Calu3 (cell line): ENCODE results near the gene SCG3. TPM values are rescaled to one million over a fixed set of nuclear protein-coding genes. Genes with fewer than 3 reads are reported as not detected.

Experiments
- BruUV-seq: library from RNA; stranded (reverse); fragments of 400-500 nt; replicated peaks from 2 replicates; lab custom pipeline; 2021; lab: Mats Ljungman, UMichigan
- CTCF ChIA-PET: fragments of 300-600 bp; sonication (Branson Sonifier 250); formaldehyde crosslinking; loops from one replicate; lab custom pipeline; 2022; ENCODE audit warnings: antibody characterized with exemption; lab: Charles Lee
- DNase-seq: peaks from one replicate; pipeline ENCODE4 v3.0.0; 2022
- H3K27ac Mint-ChIP-seq: one replicate; pipeline ENCODE4 v1.8.0; 2022; ENCODE audit warnings: mixed read lengths; ENCODE audit not compliant: unreplicated experiment
- H3K27me3 Mint-ChIP-seq: one replicate; pipeline ENCODE4 v1.8.0; 2022; ENCODE audit warnings: mixed read lengths; ENCODE audit not compliant: unreplicated experiment
- H3K36me3 Mint-ChIP-seq: one replicate; pipeline ENCODE4 v1.8.0; 2022; ENCODE audit warnings: mild to moderate bottlenecking, moderate library complexity, mixed read lengths; ENCODE audit not compliant: insufficient read depth, unreplicated experiment
- H3K4me1 Mint-ChIP-seq: one replicate; pipeline ENCODE4 v1.8.0; 2022; ENCODE audit warnings: mild to moderate bottlenecking, low read depth, mixed read lengths; ENCODE audit not compliant: unreplicated experiment
- H3K4me3 Mint-ChIP-seq: one replicate; pipeline ENCODE4 v1.8.0; 2022; ENCODE audit warnings: mild to moderate bottlenecking, low read depth, moderate library complexity, mixed read lengths; ENCODE audit not compliant: unreplicated experiment
- H3K9me3 Mint-ChIP-seq: one replicate; pipeline ENCODE4 v1.8.0; 2022; ENCODE audit warnings: low read depth, mixed read lengths; ENCODE audit not compliant: unreplicated experiment
- CTCF ChIP-seq: fragments of 200-600 bp; IDR thresholded peaks from one replicate; pipeline ENCODE4 v1.8.0; 2022; ENCODE audit warnings: antibody characterized with exemption; ENCODE audit not compliant: unreplicated experiment
- intact Hi-C: fragments of 100-400 bp; cut with micrococcal nuclease; formaldehyde crosslinking; loops from one replicate; pipeline ENCODE4 v1.10.0; 2022; ENCODE audit not compliant: unreplicated experiment
- total RNA-seq: library from RNA; stranded (reverse); gene quantifications from 2 replicates; pipeline ENCODE4 v1.2.3, GENCODE V29; 2022

Gene SCG3
- total RNA-seq, 1 experiment from 2014 or later, result not detected

- H3K9me3 Mint-ChIP-seq, result no peaks in the 10 kb centered on the region
These were observed 45.2 kb downstream of the SCG3 start for GRCh38 chr15:51726302-51727073.

GRCh38 chr15:51727141-51727897 lies 46.0 kb downstream of the SCG3 start:
- no peak for TF ChIP-seq CTCF
- Mint-ChIP-seq H3K9me3 (no peaks in the 10 kb centered on the region), H3K4me3 (no peak overlapping the region), H3K36me3 (peaks cover 5% of the 10 kb centered on the region), H3K4me1 (peaks cover 29% of the 10 kb centered on the region), H3K27ac (no peak overlapping the region), H3K27me3 (no peaks in the 10 kb centered on the region)
- CTCF ChIA-PET, result no interaction called here
- no TSS peak for BruUV-seq
- intact Hi-C loops, result no loop called here
- DNase-seq, result no peak

More at GRCh38 chr15:51726302-51727073, 45.2 kb downstream of the SCG3 start:
- no TSS peak for BruUV-seq
- Mint-ChIP-seq H3K4me3 (no peak overlapping the region), H3K27me3 (no peaks in the 10 kb centered on the region), H3K27ac (no peak overlapping the region), H3K36me3 (peaks cover 5% of the 10 kb centered on the region), H3K4me1 (peaks cover 21% of the 10 kb centered on the region)
- CTCF ChIA-PET, result no interaction called here
- peak; percentile 19 for DNase-seq
- TF ChIP-seq CTCF, result no peak
- intact Hi-C loops, result no loop called here

- intact Hi-C loops, result no loop called here
These were observed 50.4 kb downstream of the SCG3 start for GRCh38 chr15:51731549-51732267.

More at GRCh38 chr15:51731549-51732267, 50.4 kb downstream of the SCG3 start:
- Mint-ChIP-seq H3K9me3 (no peaks in the 10 kb centered on the region), H3K27me3 (no peaks in the 10 kb centered on the region), H3K4me3 (peak overlapping the region; percentile 67), H3K36me3 (peaks cover 12% of the 10 kb centered on the region), H3K27ac (peak overlapping the region; percentile 76), H3K4me1 (peaks cover 38% of the 10 kb centered on the region)
- CTCF ChIA-PET, result interaction anchor here (1.1 to 1.8 kb wide), 2 partner anchors 45 to 57 kb away, joined by 4 to 6 read pairs; no protein-coding TSS in a partner anchor
- BruUV-seq, result no TSS peak
- no peak for TF ChIP-seq CTCF
- peak; percentile 28 for DNase-seq
